Tibial nerve (tissue), 3 donors: Measurements from ENCODE around the gene MARK4.

Experiments
- CTCF ChIP-seq, 5 experiments: fragments of 200-600 bp in 3 of 5; fragments of 450-650 bp in 2 of 5; sonication (generic) in 3 of 5; IDR thresholded peaks; one replicate each; pipeline ENCODE4 v1.5.1; 2016 to 2019; ENCODE audit warnings: antibody characterized with exemption in 5 of 5, mild to moderate bottlenecking in 3 of 5, moderate library complexity in 2 of 5
- POLR2A ChIP-seq, 2 donors: fragments of 450-650 bp; IDR thresholded peaks; one replicate each; pipeline ENCODE4 v1.6.1; 2017; ENCODE audit warnings: antibody characterized with exemption in 2 of 2, mild to moderate bottlenecking in 2 of 2, moderate library complexity in 2 of 2

DNA sequence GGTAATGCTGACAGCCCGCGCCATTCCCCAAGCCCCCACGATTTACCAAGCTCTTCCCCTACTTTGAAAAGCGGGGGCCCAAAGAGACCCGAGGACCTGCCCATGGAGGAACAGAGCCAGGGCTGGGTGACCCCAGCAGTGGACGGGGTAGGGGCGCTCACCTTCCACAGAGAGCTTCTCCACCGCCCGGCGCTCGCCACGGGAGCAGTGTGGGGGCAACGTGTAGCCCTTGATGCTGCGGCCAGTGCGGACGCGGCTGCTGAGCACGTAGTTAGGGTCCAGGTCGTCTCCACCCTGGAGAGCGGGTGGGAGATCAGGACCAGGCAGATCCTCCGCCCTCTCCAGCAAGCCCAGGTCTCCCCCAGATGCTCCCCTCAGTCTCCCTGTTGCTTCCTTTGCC is 64.2 kb downstream of the MARK4 start:
- TF ChIP-seq CTCF (IDR thresholded peaks at IDR 0.05) (no peak), POLR2A (IDR thresholded peaks at IDR 0.05) (no peak)
